Thyroid gland (tissue), 4 donors: Measurements from ENCODE around the gene KCNH4.

ENCODE experiments used
- POLR2A ChIP-seq, 2 donors: fragments of 450-650 bp; IDR thresholded peaks; one replicate each; pipeline ENCODE4 v1.6.1; 2017; ENCODE audit warnings: antibody characterized with exemption in 2 of 2, mild to moderate bottlenecking in 2 of 2, moderate library complexity in 1 of 2
- TF ChIP-seq, protein P1 (sequence below), 6 experiments: fragments of 200-600 bp in 3 of 6; fragments of 450-650 bp in 3 of 6; sonication (generic) in 3 of 6; IDR thresholded peaks; one replicate each; pipeline ENCODE4 v1.5.1; 2016 to 2019; ENCODE audit warnings: antibody characterized with exemption in 6 of 6, mild to moderate bottlenecking in 2 of 6, inconsistent platforms in 1 of 6, moderate library complexity in 1 of 6

- TF ChIP-seq, protein P1, sequence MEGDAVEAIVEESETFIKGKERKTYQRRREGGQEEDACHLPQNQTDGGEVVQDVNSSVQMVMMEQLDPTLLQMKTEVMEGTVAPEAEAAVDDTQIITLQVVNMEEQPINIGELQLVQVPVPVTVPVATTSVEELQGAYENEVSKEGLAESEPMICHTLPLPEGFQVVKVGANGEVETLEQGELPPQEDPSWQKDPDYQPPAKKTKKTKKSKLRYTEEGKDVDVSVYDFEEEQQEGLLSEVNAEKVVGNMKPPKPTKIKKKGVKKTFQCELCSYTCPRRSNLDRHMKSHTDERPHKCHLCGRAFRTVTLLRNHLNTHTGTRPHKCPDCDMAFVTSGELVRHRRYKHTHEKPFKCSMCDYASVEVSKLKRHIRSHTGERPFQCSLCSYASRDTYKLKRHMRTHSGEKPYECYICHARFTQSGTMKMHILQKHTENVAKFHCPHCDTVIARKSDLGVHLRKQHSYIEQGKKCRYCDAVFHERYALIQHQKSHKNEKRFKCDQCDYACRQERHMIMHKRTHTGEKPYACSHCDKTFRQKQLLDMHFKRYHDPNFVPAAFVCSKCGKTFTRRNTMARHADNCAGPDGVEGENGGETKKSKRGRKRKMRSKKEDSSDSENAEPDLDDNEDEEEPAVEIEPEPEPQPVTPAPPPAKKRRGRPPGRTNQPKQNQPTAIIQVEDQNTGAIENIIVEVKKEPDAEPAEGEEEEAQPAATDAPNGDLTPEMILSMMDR (IDR thresholded peaks at IDR 0.05) = no peak
- TF ChIP-seq POLR2A (IDR thresholded peaks at IDR 0.05) = no peak
Observed at GRCh38 chr17:42163696-42164407, 17.1 kb downstream of the KCNH4 start.
